Activated naive CD4-positive, alpha-beta T cell treated with anti-CD3 and anti-CD28 coated beads, Interleukin-2, amount 50 U/mL, for 24 hours (primary cell): ENCODE results near the gene EXOC4.

ENCODE experiments used
- H3K27ac Mint-ChIP-seq: one replicate; pipeline ENCODE4 v1.8.0; 2021; ENCODE audit warnings: mild to moderate bottlenecking, mixed read lengths
- H3K27me3 Mint-ChIP-seq: one replicate; pipeline ENCODE4 v1.8.0; 2021; ENCODE audit warnings: mixed read lengths
- H3K36me3 Mint-ChIP-seq: one replicate; pipeline ENCODE4 v1.8.0; 2021; ENCODE audit warnings: mixed read lengths
- H3K4me1 Mint-ChIP-seq: one replicate; pipeline ENCODE4 v1.8.0; 2021; ENCODE audit warnings: mixed read lengths
- H3K4me3 Mint-ChIP-seq: one replicate; pipeline ENCODE4 v1.8.0; 2021; ENCODE audit warnings: mild to moderate bottlenecking, mixed read lengths
- H3K9me3 Mint-ChIP-seq: one replicate; pipeline ENCODE4 v1.8.0; 2021; ENCODE audit warnings: mixed read lengths

The EXOC4 gene

GRCh38 chr7:133572843-133573242 is 320.0 kb downstream of the EXOC4 start:
- H3K36me3 Mint-ChIP-seq = peaks cover 11% of the 10 kb centered on the region
- H3K27ac Mint-ChIP-seq = no peak overlapping the region
- H3K4me1 Mint-ChIP-seq = no peaks in the 10 kb centered on the region
- no peaks in the 10 kb centered on the region for H3K27me3 Mint-ChIP-seq
- no peaks in the 10 kb centered on the region for H3K9me3 Mint-ChIP-seq
- H3K4me3 Mint-ChIP-seq = no peak overlapping the region

GRCh38 chr7:133573554-133574265 is 320.8 kb downstream of the EXOC4 start:
- Mint-ChIP-seq H3K27ac (no peak overlapping the region), H3K4me1 (no peaks in the 10 kb centered on the region), H3K36me3 (peaks cover 10% of the 10 kb centered on the region), H3K27me3 (no peaks in the 10 kb centered on the region), H3K9me3 (no peaks in the 10 kb centered on the region), H3K4me3 (no peak overlapping the region)

DNA sequence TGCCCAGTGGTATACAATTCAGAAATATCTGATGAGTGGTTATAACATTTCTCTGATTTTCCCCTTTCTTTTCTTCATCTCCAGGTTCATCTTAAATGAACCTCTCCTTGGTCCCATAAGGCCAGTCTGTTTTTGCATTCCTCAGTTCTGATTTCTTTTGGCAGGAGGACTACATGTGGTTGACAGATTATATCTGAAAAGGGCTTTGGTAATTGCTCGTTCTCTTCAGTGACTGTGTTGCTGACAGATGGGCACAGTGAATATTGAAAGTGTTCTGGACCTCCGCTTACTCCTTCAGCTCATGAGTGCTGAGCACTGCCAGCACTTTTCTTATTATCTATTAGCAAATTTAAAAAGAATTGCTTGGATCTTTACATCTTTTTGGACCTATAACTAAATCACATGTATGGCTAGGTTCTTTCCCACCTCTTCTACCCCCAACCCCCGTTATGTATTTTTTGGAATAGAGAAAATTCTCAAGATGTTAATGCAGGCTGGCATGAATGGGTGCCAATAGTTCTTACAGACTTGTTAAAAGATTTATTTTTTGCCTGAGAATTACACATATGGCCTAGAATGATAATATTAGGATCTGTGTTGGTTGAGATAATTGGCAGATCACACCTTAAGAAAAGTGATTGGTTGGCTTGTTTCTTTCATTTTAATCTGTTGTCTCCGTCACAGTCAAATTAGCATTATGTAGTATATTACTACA is 323.0 kb downstream of the EXOC4 start:
- no peak overlapping the region for H3K27ac Mint-ChIP-seq
- no peaks in the 10 kb centered on the region for H3K9me3 Mint-ChIP-seq
- peaks cover 20% of the 10 kb centered on the region for H3K36me3 Mint-ChIP-seq
- H3K27me3 Mint-ChIP-seq = no peaks in the 10 kb centered on the region
- no peak overlapping the region for H3K4me3 Mint-ChIP-seq
- H3K4me1 Mint-ChIP-seq = no peaks in the 10 kb centered on the region

GRCh38 chr7:133576612-133577168 is 323.8 kb downstream of the EXOC4 start:
- peaks cover 22% of the 10 kb centered on the region for H3K36me3 Mint-ChIP-seq
- no peaks in the 10 kb centered on the region for H3K9me3 Mint-ChIP-seq
- H3K27ac Mint-ChIP-seq = no peak overlapping the region
- H3K4me3 Mint-ChIP-seq = no peak overlapping the region
- no peaks in the 10 kb centered on the region for H3K27me3 Mint-ChIP-seq
- no peaks in the 10 kb centered on the region for H3K4me1 Mint-ChIP-seq

- no peak overlapping the region for H3K27ac Mint-ChIP-seq
- no peaks in the 10 kb centered on the region for H3K9me3 Mint-ChIP-seq
- H3K4me1 Mint-ChIP-seq = peaks cover 7% of the 10 kb centered on the region
- no peak overlapping the region for H3K4me3 Mint-ChIP-seq
- no peaks in the 10 kb centered on the region for H3K27me3 Mint-ChIP-seq
- peaks cover 36% of the 10 kb centered on the region for H3K36me3 Mint-ChIP-seq
Observed at GRCh38 chr7:133582766-133583523, 330.1 kb downstream of the EXOC4 start.

DNA sequence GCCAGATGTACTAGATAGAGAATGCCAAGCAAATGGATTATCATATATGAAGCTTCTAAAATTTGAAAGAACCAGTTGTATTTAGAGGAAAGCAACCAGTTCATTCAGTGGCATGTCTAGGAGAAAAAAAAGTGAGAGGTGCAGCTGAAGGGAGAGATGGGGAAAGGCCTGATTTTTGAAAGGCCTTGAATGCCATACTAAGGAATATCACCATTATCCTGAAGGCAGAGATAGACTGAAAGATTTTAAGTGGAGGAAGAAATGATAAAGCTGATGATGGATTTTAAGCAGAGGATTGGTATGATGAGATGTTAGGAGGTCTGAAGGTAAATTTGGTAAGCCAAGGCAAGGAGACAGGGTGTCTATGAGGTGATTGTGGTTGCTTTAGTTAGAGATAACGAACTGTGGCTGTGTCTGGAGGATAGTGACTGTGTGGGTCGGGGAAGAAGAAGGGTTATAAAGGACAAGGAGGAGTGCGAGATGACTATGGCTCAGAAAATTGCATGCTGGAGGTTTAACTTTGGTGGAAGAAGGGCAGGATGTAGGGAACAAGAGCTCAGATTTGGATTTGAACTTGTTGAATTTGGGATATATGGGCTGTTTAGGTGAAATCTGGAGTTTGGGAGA is 330.8 kb downstream of the EXOC4 start:
- H3K4me3 Mint-ChIP-seq = no peak overlapping the region

DNA sequence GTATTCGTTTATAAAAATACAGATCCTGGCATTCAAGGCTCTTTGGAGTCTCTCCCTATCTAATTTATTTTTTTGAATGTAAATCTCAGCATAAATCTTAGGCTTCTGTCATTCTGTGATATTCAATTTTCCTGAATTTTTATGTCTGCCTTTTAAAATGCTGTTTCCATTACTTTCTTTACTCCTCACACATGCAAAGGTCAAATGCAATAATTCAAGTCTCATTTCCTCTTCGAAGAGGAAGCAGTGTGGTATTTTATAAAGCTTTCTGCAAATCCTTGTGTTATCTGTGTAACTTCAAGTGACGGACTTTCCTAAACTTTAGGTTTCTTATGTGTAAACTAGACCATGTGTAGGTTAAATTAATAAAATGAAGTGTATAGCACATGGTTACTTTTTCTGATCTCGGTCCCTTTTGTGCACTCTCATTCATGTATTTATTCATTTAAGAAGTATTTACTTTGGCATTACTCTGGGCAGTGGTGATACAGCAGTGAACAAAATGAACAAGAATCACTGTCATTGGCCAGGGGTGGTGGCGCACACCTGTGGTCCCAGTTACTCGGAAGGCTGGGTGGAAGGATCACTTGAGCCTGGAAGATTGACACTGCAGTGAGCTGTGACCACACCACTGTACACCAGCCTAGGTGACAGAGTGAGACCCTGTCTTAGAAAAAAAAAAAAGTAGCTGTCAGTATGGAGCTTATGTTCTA is 332.2 kb downstream of the EXOC4 start:
- peaks cover 7% of the 10 kb centered on the region for H3K4me1 Mint-ChIP-seq
- peaks cover 32% of the 10 kb centered on the region for H3K36me3 Mint-ChIP-seq
- H3K9me3 Mint-ChIP-seq = no peaks in the 10 kb centered on the region
- H3K27me3 Mint-ChIP-seq = no peaks in the 10 kb centered on the region
- no peak overlapping the region for H3K27ac Mint-ChIP-seq
- H3K4me3 Mint-ChIP-seq = no peak overlapping the region

More for the DNA sequence above, 330.8 kb downstream of the EXOC4 start:
- H3K9me3 Mint-ChIP-seq = no peaks in the 10 kb centered on the region
- H3K27me3 Mint-ChIP-seq = no peaks in the 10 kb centered on the region
- H3K27ac Mint-ChIP-seq = no peak overlapping the region
- peaks cover 36% of the 10 kb centered on the region for H3K36me3 Mint-ChIP-seq
- peaks cover 7% of the 10 kb centered on the region for H3K4me1 Mint-ChIP-seq

- H3K4me1 Mint-ChIP-seq = peaks cover 7% of the 10 kb centered on the region
- H3K9me3 Mint-ChIP-seq = no peaks in the 10 kb centered on the region
- H3K4me3 Mint-ChIP-seq = no peak overlapping the region
- peaks cover 25% of the 10 kb centered on the region for H3K36me3 Mint-ChIP-seq
- no peak overlapping the region for H3K27ac Mint-ChIP-seq
- H3K27me3 Mint-ChIP-seq = no peaks in the 10 kb centered on the region
Observed at GRCh38 chr7:133586253-133586652, 333.4 kb downstream of the EXOC4 start.

- no peak overlapping the region for H3K4me3 Mint-ChIP-seq
- H3K27ac Mint-ChIP-seq = no peak overlapping the region
Observed at GRCh38 chr7:133587903-133588302, 335.0 kb downstream of the EXOC4 start.

GRCh38 chr7:133590795-133591194 is 337.9 kb downstream of the EXOC4 start:
- no peak overlapping the region for H3K27ac Mint-ChIP-seq
- H3K4me1 Mint-ChIP-seq = no peaks in the 10 kb centered on the region
- no peaks in the 10 kb centered on the region for H3K9me3 Mint-ChIP-seq
- peaks cover 19% of the 10 kb centered on the region for H3K36me3 Mint-ChIP-seq
- no peaks in the 10 kb centered on the region for H3K27me3 Mint-ChIP-seq
- no peak overlapping the region for H3K4me3 Mint-ChIP-seq

More at GRCh38 chr7:133587903-133588302, 335.0 kb downstream of the EXOC4 start:
- no peaks in the 10 kb centered on the region for H3K27me3 Mint-ChIP-seq
- H3K4me1 Mint-ChIP-seq = peaks cover 7% of the 10 kb centered on the region
- H3K36me3 Mint-ChIP-seq = peaks cover 26% of the 10 kb centered on the region
- no peaks in the 10 kb centered on the region for H3K9me3 Mint-ChIP-seq

GRCh38 chr7:133591704-133592340 is 338.9 kb downstream of the EXOC4 start:
- Mint-ChIP-seq H3K36me3 (peaks cover 19% of the 10 kb centered on the region), H3K27ac (no peak overlapping the region), H3K4me3 (no peak overlapping the region), H3K27me3 (no peaks in the 10 kb centered on the region), H3K9me3 (no peaks in the 10 kb centered on the region), H3K4me1 (no peaks in the 10 kb centered on the region)

- no peaks in the 10 kb centered on the region for H3K27me3 Mint-ChIP-seq
- H3K4me1 Mint-ChIP-seq = no peaks in the 10 kb centered on the region
- H3K4me3 Mint-ChIP-seq = no peak overlapping the region
- peaks cover 17% of the 10 kb centered on the region for H3K36me3 Mint-ChIP-seq
- no peaks in the 10 kb centered on the region for H3K9me3 Mint-ChIP-seq
- no peak overlapping the region for H3K27ac Mint-ChIP-seq
Observed at GRCh38 chr7:133593561-133593960, 340.7 kb downstream of the EXOC4 start.

- Mint-ChIP-seq H3K36me3 (peaks cover 2% of the 10 kb centered on the region), H3K27ac (no peak overlapping the region)
Observed at GRCh38 chr7:133601617-133602016, 348.7 kb downstream of the EXOC4 start.

DNA sequence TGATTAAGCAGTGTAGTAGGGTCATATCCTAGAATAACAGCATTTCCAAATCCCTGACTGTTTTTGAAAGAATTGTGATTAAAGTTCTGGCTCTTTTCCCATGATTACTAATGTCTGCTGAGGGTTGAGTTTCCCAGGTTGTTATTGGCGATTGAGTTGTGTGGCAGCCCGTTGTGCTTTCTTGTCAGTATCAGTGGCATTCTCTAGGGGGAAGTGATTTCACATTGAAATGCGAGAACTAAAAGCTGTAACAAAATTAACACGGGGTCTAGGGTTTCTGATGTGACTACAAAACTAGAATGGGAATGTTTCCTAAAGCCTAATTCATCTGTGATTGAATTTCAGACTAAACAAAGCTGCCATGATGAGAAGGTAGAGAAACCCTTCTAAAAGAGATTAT is 349.4 kb downstream of the EXOC4 start:
- Mint-ChIP-seq H3K36me3 (peaks cover 2% of the 10 kb centered on the region), H3K9me3 (no peaks in the 10 kb centered on the region), H3K4me1 (peaks cover 6% of the 10 kb centered on the region), H3K27ac (no peak overlapping the region), H3K27me3 (no peaks in the 10 kb centered on the region), H3K4me3 (no peak overlapping the region)

More at GRCh38 chr7:133601617-133602016, 348.7 kb downstream of the EXOC4 start:
- H3K4me1 Mint-ChIP-seq = peaks cover 6% of the 10 kb centered on the region
- no peak overlapping the region for H3K4me3 Mint-ChIP-seq
- no peaks in the 10 kb centered on the region for H3K9me3 Mint-ChIP-seq
- H3K27me3 Mint-ChIP-seq = no peaks in the 10 kb centered on the region
